MM.1S (cell line): ENCODE measurements around the gene STK16.

Experiments
- DNase-seq: peaks from one replicate; pipeline ENCODE4 v3.0.0-alpha.2; 2015
- H2AFZ ChIP-seq: fragments of 300-600 bp; sonication (generic); 2 replicates; pipeline ENCODE4 v1.6.0; 2016; ENCODE audit warnings: antibody characterized with exemption, low read length
- H3F3A ChIP-seq: fragments of 300-600 bp; sonication (generic); 2 replicates; pipeline ENCODE4 v1.6.1; 2016; ENCODE audit warnings: mild to moderate bottlenecking, antibody characterized with exemption, low read length, moderate library complexity, mixed read lengths; ENCODE audit not compliant: insufficient read depth
- H3K27ac ChIP-seq: fragments of 300-600 bp; sonication (generic); 2 replicates; pipeline ENCODE4 v1.5.1; 2016; ENCODE audit warnings: mild to moderate bottlenecking, low read length
- H3K27me3 ChIP-seq: fragments of 300-600 bp; sonication (generic); replicated peaks from 2 replicates; pipeline ENCODE4 v1.6.0; 2016; ENCODE audit warnings: low read length; ENCODE audit not compliant: insufficient read depth
- H3K36me3 ChIP-seq: fragments of 300-600 bp; sonication (generic); replicated peaks from 2 replicates; pipeline ENCODE4 v1.6.1; 2016; ENCODE audit warnings: mild to moderate bottlenecking, low read length, mixed read lengths; ENCODE audit not compliant: insufficient read depth
- H3K4me1 ChIP-seq: fragments of 300-600 bp; sonication (generic); 2 replicates; pipeline ENCODE4 v1.6.1; 2016; ENCODE audit warnings: low read length, mixed read lengths
- H3K4me2 ChIP-seq: fragments of 300-600 bp; sonication (generic); 2 replicates; pipeline ENCODE4 v1.6.0; 2016; ENCODE audit warnings: low read depth, low read length
- H3K4me3 ChIP-seq: fragments of 300-600 bp; sonication (generic); 2 replicates; pipeline ENCODE4 v1.5.1; 2016; ENCODE audit warnings: low read length, mixed read lengths
- H3K79me2 ChIP-seq: fragments of 300-600 bp; sonication (generic); 2 replicates; pipeline ENCODE4 v1.6.1; 2016; ENCODE audit warnings: mixed run types, low read length, mixed read lengths
- H3K9ac ChIP-seq: fragments of 300-600 bp; sonication (generic); 2 replicates; pipeline ENCODE4 v1.6.1; 2016; ENCODE audit warnings: low read length, mixed read lengths
- H3K9me2 ChIP-seq: fragments of 300-600 bp; sonication (generic); replicated peaks from 2 replicates; pipeline ENCODE4 v1.6.1; 2016; ENCODE audit warnings: mild to moderate bottlenecking, low read length, mixed read lengths; ENCODE audit not compliant: insufficient read depth
- H3K9me3 ChIP-seq: fragments of 300-600 bp; sonication (generic); replicated peaks from 2 replicates; pipeline ENCODE4 v1.6.1; 2016; ENCODE audit warnings: mild to moderate bottlenecking, low read length, mixed read lengths; ENCODE audit not compliant: insufficient read depth
- H4K20me1 ChIP-seq: fragments of 300-600 bp; sonication (generic); 2 replicates; pipeline ENCODE4 v1.6.1; 2016; ENCODE audit warnings: mild to moderate bottlenecking, low read length, moderate library complexity, mixed read lengths; ENCODE audit not compliant: insufficient read depth
- CTCF ChIP-seq: fragments of 300-600 bp; sonication (generic); IDR thresholded peaks from 2 replicates; pipeline ENCODE4 v1.5.1; 2016; ENCODE audit warnings: antibody characterized with exemption, low read length, mixed read lengths
- EZH2 ChIP-seq: fragments of 300-600 bp; sonication (generic); optimal IDR thresholded peaks from 2 replicates; pipeline ENCODE3; 2017; ENCODE audit warnings: low read depth, mild to moderate bottlenecking, antibody characterized with exemption, low read length, mixed read lengths
- EZH2phosphoT487 ChIP-seq: fragments of 300-600 bp; sonication (generic); IDR thresholded peaks from 2 replicates; pipeline ENCODE4 v1.6.1; 2018; ENCODE audit warnings: antibody characterized with exemption, low read length

The STK16 gene

GRCh38 chr2:219251656-219252055 is 6.4 kb downstream of the STK16 start:
- no peak overlapping the region for H3K9ac ChIP-seq
- no peaks in the 10 kb centered on the region for H3K9me2 ChIP-seq
- DNase-seq: no peak
- TF ChIP-seq EZH2: no peak
- TF ChIP-seq CTCF: no peak
- TF ChIP-seq EZH2phosphoT487: no peak
- 0 out of 2 replicates have a peak, but pooled peaks cover 6% of the 10 kb centered on the region for H3K36me3 ChIP-seq
- H3K27me3 ChIP-seq: no peaks in the 10 kb centered on the region
- H2AFZ ChIP-seq: no peak overlapping the region
- H3K9me3 ChIP-seq: no peaks in the 10 kb centered on the region
- H3K79me2 ChIP-seq: peaks cover 54% of the 10 kb centered on the region
- no peak overlapping the region for H3K27ac ChIP-seq
- no peak overlapping the region; the same call in 1 of the 2 replicates for H3K4me3 ChIP-seq
- peaks cover 46% of the 10 kb centered on the region for H3F3A ChIP-seq
- peaks cover 51% of the 10 kb centered on the region for H3K4me1 ChIP-seq
- H4K20me1 ChIP-seq: no peaks in the 10 kb centered on the region
- peak overlapping the region; percentile 99 for H3K4me2 ChIP-seq

- Histone ChIP-seq H3K9me2 (no peaks in the 10 kb centered on the region), H3K79me2 (peaks cover 52% of the 10 kb centered on the region), H3F3A (peaks cover 46% of the 10 kb centered on the region), H3K9me3 (no peaks in the 10 kb centered on the region), H2AFZ (no peak overlapping the region), H3K4me3 (peak overlapping the region; percentile 78), H3K27ac (peak overlapping the region; percentile 73; the same call in 1 of the 2 replicates), H3K9ac (peak overlapping the region; percentile 88), H3K36me3 (0 out of 2 replicates have a peak, but pooled peaks cover 6% of the 10 kb centered on the region), H3K27me3 (no peaks in the 10 kb centered on the region), H3K4me1 (peaks cover 50% of the 10 kb centered on the region), H3K4me2 (peak overlapping the region; percentile 99), H4K20me1 (no peaks in the 10 kb centered on the region)
- no peak for DNase-seq
- TF ChIP-seq CTCF (no peak), EZH2phosphoT487 (no peak), EZH2 (no peak)
Observed at GRCh38 chr2:219252084-219252483, 6.8 kb downstream of the STK16 start.

DNA sequence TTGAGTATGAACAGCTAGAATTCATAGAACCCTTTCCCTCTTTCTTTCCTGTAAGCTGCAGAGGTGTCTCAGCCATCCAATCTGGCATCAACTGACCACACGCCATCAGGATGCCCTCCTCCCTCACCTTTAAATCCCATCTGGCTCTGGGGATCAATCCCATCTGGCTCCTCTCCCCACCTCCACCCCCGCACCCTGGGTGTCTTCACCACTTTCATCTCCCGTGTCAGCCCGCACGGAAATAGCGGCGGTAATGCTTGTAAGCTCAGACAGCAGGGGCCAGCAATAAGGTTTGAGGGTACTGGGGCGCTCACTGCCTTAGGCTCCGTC is 7.3 kb downstream of the STK16 start:
- Histone ChIP-seq H3F3A (peaks cover 43% of the 10 kb centered on the region), H3K4me1 (peaks cover 45% of the 10 kb centered on the region), H2AFZ (peak overlapping the region; percentile 39; the same call in 1 of the 2 replicates), H4K20me1 (no peaks in the 10 kb centered on the region), H3K27me3 (no peaks in the 10 kb centered on the region), H3K36me3 (0 out of 2 replicates have a peak, but pooled peaks cover 6% of the 10 kb centered on the region), H3K9ac (peak overlapping the region; percentile 88), H3K27ac (peak overlapping the region; percentile 73), H3K9me2 (no peaks in the 10 kb centered on the region), H3K4me2 (peak overlapping the region; percentile 99), H3K79me2 (peaks cover 52% of the 10 kb centered on the region), H3K9me3 (no peaks in the 10 kb centered on the region), H3K4me3 (peak overlapping the region; percentile 78)
- DNase-seq: no peak
- TF ChIP-seq EZH2phosphoT487 (no peak), CTCF (no peak), EZH2 (no peak)
